ENCODE data around the gene SNAPC5.
"Not testable (repeated sequence)": the region's sequence is repeated elsewhere in the genome, so short reads cannot be mapped to it uniquely, and the experiment has no call there.

The SNAPC5 gene

DNA sequence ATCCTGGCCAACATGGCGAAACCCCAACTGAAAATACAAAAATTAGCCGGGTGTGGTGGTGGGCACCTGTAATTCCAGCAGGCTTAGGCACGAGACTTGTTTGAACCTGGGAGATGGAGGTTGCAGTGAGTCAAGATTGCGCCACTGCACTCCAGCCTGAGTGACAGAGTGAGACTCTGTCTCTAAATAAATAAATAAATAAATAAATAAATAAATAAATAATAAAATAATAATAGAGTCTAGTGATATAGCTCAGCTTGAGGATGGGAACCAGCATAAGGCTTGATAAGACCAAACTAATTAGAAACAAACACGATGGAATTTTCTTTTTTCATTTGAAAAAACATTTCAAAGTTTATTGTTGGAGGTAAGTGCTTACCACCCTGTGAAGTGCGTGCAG lies 36.3 kb downstream of the SNAPC5 start:
- in situ Hi-C loops (cut with MboI; ENCODE audit: low sequenced_read_pairs), result not testable (repeated sequence)

DNA sequence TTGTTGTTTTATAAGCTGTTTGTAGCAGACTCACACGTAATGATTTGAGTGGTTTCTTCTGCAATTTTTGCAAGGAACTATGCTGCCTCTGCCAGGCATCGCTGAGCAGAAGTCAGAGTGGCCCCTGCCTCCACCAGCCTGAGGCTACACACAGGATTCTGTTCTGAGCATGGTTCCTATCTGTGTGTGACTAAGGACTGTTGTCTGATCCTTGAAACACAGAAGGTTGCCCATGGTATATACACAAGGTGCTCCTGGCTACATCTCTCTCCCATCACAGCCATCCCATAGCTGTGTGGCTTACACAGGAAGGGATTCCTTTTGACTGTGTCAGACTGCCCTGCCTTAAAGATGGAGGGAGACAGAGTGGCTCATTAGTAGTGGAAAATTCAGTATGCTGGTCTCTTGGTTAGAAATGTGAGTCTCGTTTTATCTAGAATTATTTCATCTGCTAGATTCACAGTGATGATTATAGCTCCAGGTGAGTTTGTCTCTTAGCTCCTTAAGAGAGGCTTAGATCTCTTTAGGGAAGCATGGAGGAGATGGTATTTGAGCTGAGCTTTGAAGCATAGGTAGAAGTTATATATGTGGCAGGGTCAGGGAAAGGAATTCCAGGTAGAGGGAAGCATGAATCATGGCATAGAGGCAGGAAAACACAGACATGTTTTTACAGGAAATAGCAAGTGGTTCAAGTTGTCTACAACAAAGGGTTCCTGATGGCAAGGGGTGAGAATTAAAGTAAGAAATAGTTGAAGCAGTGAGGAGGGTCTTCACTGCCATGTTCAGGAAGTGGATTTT lies 37.5 kb downstream of the SNAPC5 start:
- in situ Hi-C loops (cut with MboI; ENCODE audit: low sequenced_read_pairs), result no loop called here

DNA sequence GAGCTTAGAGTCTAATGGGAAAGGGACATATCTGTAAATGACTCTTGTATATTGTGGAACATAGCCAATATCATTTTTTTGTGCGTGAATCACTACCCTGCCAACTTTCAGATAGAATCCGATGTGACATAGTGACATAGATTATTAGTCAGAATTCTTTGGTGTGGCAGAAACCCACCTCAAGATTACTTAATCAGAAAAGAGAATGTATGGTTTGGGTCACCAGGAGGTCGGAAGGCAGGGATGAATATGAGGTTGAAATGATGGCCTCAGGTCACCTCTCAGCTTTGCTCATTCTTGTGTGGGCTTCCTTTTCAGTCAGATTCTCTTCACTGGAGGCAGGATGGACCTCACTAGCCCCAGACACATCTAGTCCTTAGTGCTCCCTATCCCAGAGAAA lies 41.4 kb downstream of the SNAPC5 start:
- in situ Hi-C loops (cut with MboI; ENCODE audit: low sequenced_read_pairs), result no loop called here

DNA sequence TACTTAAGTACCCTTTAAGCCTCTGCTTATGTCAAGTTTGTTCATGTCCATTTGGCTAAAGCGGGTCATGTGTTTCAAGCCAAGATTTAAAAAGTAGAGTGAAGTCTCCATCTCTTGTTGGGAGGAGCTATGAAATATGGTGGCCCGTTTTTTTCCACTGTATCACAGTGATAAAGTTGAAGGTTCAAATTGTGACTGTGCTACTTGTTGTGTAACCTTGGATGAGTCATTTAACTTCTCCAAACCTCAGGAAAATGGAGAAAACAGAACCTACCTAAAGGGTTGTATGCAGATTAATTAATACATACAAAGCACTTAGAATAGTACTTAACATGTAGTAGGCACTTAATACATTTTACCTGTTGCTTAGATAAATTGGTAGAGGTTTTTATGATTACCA lies 43.4 kb downstream of the SNAPC5 start:
- in situ Hi-C loops (cut with MboI; ENCODE audit: low sequenced_read_pairs), result no loop called here

DNA sequence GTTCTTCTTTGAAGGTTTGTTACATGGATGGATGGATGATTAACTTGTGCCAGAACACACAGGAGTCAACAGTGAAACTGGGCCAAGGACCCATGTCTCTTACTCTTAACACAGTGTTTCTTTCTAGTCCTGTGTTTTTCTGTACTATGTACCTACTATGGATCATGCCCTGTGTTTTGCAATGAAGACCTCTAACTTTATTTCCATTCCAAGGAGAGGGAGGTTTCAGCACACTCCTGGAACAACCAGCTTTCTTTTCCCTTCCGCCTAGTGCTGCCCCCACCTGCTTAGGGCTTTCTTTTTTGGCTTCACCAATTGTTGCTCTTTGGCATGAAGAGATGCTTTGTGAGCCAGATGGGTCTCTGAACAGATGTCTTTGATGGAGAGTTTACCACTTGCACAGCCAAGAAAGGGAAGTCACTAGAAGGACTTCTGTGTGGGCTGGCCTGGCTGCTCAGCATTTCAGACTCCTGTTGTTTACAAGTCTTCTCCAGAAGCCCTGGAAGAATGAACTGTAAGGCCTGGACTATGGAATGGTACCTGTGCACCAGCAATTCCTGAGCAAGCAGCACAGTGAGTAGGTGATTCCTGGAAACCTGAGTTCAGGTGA lies 44.5 kb downstream of the SNAPC5 start:
- in situ Hi-C loops (cut with MboI; ENCODE audit: low sequenced_read_pairs), result no loop called here

DNA sequence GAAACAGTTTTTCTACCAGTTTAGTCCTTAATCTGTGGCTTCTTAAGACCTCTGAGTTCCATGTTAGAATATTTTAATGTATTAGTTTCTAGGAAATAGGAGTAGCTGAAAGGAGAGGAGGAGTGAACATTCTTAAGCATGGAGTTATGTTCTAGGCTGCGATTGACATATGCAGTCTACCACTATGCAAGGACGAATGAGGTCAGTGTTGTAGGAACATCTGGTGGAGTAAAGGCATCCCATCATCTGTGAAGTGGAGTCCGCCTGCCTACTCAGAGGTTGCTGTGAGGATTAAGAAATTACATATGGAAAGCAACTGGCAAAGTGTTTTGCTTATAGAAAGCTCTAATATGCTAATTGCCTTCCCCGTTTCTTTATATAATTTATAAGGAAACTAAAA lies 45.1 kb downstream of the SNAPC5 start:
- in situ Hi-C loops (cut with MboI; ENCODE audit: low sequenced_read_pairs), result no loop called here

All from hTERT RPE-1 (cell line).